HG03521 (cell line): ENCODE results near the gene XXYLT1.

Experiments used
- ATAC-seq: cut with Tn5 transposase; IDR thresholded peaks from one replicate; pipeline ENCODE4 v1.9.1; 2021; ENCODE audit warnings: mild to moderate bottlenecking, moderate library complexity; ENCODE audit not compliant: unreplicated experiment

XXYLT1 gene

DNA sequence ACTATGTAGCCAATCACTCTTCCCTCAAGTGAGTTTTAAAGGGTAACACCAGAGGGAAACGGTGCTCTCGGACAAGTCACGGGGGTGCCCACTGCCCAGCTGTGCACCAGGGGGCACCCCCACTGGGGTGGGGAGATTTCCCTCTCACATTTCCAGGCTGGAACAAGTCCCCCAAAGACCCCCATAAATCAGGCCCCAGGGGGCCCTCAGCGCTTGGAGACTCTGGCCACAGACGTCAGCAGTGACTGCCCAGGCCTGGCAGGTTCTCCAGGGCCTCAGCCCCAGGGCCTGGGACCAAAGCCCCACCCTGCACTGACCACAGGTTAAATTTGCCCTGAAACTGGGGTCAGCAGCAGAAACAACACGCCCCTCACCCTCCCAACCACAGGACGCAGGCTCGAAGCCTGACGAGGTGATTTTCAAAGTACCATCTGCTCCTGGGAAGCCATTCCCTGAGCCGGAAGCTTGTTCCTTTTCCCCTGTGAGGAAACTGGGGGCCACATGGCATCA is 17.0 kb downstream of the XXYLT1 start:
- ATAC-seq: no peak

DNA sequence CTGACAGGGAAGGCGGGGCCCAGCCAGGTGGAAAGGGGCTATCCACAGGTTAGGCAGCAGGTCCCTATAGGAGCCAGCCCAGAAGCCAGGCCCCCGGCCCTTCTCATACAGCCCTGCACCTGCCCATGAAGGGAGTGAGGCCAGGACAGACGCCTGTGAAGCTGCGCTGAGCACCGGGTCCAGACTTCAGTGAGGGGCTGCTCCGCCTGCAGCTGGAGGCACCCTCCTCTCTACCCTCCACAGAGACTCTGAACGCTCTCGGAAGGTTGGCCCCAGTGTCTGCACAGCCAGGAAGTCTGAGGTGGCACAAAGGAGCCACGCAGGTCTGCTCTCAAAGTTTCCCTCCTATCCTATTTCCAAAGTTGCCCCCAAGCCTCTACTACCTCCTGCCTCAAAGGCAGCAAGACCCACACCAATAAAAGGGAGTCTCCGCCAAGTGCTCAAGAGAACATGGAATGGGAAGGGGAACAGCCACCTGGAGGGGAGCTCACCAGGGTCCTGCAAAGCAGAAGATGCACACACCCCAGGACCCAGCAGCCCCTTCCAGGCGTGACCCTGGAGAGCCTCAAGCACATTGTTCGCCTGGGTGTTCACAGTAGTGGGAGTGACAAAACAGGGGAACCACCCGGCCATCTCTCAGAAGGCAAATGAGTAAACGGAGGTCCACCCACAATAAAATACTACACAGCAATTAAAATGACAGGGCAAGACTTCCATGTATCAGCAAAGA is 19.5 kb downstream of the XXYLT1 start:
- ATAC-seq: no peak

DNA sequence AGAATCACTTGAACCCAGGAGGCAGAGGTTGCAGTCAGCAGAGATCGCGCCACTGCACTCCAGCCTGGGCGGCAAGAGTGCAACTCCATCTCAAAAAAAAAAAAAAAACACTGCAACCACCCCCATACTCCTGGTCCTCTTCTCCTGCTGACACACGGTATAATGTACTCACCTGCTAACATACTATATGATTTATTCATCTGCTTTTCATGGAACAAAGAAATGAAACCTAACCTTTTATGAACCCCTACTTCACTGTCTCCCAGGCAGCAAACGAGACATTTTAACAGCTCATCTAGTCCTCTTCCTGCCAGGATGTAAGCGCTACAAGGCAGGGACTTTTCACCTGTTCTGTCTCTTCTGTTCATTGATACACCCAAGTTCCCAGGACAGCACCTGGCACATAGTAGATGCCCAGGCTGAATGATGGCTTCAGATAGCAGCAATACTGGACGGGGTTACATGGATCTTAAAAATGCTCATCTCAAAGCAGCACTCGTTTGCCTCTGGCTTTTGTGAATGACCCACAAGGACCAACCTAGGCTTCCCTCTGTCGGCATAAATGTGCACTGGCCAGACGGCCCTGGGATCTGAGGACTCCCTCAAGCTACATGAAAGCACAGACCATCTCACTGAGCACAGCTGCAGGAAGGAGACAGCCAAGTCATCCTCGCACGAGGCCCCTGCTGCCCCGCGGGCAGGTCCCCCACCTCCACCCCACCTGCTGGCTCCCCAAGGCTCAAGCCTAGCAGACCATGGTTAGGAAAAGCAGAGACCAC is 20.3 kb downstream of the XXYLT1 start:
- no peak for ATAC-seq

DNA sequence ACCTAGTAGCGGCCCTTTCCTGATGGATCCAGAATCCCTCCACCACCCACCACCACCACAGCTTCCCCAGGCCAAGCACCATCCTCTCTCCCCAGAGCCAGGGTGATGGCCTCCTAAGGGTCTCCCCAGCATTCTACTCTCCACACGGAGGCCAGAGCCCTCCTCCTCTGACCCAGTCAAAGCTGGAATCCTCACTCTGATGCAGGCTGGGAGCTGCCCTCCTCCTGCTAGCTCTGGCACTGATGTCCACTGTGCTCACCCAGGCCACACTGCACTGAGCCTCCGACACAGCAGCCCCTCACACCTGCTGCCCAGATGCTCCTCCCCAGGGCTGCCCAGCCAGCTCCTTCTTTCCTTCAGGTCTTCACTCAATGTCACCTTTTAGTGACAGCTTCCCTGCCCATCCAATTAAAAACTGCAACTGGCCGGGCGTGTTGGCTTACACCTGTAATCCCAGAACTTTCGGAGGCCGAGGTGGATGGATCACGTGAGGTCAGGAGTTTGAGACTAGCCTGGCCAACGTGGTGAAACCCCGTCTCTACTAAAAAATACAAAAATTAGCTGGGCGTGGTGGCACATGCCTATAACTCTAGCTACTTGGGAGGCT is 21.0 kb downstream of the XXYLT1 start:
- no peak for ATAC-seq

DNA sequence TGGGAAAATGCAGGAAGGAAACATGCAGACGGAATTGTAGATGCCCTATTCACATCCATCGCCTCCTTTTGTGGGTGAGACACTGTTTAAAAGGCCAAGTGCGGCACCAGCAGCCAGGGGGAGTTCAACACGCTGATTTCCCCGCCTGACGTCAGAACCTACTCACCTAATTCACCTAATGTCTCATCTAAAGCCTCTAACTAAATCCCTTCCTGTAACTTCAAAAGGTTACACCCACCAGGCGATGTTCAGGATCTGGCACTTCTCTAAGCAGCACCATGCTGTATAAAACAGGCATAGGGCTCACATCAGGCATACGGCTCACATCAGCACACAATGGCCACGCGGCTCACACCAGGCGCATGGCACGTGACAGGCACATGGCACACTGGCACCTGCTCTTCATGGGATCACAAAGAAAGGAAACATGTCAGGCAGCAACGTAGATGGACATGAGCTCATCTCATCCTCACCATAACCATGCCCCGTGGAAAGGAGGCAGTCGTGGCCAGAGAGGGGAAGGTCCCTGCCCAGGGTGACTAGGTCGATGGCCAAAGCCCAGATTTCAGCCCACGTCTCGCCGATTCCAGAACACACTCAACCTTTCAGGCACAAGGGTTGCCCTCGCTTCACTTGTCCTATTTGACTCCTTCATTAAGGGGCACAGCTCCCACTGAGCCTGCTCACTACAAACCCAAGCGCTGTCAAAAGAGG is 21.7 kb downstream of the XXYLT1 start:
- no peak for ATAC-seq

DNA sequence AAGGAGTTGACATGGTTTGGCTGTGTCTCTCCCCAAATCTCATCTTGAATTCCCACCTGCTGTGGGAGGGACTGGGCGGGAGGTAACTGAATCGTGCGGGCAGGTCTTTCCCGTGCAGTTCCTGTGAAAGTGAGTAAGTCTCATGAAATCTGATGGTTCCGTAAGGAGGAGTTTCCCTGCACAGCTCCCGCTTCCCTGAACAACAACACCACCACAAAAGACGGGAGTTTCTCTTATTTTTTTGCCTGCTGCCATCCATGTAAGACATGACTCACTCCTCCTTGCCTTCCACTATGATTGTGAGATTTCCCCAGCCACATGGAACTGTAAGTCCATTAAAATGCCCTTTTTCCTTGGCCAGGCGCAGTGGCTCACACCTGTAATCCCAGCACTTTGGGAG is 22.7 kb downstream of the XXYLT1 start:
- ATAC-seq: no peak

DNA sequence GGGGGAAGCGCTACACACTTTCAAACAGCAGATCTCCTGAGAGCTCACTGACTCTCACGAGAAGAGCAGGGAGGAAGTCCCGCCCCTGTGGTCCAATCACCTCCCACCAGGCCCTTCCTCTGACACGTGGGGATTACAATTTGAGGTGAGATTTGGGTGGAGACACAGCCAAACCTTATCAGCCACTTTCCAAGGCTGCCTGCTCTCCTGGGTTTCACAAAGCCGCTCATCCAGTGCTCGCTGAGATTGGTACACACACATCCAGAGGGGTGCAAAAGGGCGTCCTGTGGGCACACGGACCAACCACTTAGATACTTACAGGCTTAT is 23.1 kb downstream of the XXYLT1 start:
- no peak for ATAC-seq

DNA sequence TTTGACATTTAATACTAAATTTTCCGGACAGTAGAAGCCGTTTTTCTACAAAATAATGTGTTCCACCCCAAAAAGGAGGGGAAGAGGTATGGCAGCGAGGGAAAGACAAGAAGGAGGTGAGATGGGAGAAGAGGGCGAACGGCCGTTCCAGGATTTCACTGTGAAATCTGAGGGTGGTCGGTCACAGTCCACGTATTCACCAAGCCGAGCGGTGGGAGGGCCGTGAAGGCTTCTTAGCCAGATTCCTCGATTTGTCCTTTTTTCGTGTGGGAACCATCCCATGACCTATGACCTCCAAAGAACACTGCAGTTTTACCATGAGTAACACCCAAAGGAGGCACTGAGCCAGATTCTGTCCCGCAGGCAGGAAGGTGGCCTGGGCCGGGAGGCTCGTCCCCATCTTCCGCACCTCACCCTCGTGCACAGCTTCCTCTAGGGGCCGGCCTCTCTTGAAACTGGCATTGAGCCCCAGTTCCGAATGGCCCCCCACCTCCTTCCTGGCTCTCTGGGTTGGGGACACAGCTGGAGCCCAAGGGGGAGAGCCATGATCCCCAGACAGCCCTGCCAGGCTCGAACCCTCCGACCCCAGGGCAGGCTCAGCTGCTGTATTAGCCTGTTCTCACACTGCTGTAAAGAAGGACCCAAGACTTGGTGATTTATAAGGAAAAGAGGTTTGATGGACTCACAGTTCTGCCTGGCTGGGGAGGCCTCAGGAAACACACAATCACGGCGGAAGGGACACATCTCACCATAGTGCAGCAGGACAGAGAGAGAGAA is 23.7 kb downstream of the XXYLT1 start:
- no peak for ATAC-seq

DNA sequence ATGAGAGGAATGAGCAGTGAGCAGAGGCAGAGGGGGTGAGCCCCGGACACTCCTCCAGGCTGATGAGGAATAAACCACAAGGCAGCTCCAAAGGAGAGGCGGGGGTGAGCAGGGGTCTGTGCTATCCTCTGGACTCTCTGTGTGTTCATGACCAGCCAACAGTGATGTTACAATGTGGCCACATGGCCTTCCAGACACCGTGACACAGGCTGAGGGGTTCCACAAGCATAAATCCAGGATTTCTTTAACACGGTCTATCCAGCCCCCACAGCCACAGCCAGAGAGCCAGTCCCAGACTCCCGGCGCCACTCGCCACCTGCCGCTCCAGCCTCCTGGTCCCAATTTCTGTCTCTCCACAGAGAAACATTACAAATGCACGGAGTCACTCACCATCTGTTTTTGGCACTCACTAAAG is 24.4 kb downstream of the XXYLT1 start:
- ATAC-seq: no peak

DNA sequence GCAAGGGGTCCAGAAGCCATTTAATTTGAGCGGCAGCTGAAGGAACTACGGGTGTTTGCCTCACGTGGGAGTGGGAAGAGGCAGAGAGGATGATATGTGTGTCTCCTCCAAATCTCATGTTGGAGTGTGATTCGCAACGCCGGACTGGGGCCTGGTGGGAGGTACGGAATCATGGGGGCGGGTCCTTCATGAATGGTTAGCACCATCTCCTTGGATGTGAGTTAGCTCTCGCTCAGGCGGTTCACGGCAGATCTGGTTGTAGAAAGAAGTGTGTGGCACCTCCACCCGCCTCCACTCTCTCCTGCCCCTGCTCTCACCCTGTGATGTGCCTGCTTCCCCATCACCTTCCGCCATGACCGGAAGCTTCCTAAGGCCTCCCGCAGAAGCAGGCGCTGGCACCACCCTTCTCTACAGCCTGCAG is 25.4 kb downstream of the XXYLT1 start:
- ATAC-seq: no peak

DNA sequence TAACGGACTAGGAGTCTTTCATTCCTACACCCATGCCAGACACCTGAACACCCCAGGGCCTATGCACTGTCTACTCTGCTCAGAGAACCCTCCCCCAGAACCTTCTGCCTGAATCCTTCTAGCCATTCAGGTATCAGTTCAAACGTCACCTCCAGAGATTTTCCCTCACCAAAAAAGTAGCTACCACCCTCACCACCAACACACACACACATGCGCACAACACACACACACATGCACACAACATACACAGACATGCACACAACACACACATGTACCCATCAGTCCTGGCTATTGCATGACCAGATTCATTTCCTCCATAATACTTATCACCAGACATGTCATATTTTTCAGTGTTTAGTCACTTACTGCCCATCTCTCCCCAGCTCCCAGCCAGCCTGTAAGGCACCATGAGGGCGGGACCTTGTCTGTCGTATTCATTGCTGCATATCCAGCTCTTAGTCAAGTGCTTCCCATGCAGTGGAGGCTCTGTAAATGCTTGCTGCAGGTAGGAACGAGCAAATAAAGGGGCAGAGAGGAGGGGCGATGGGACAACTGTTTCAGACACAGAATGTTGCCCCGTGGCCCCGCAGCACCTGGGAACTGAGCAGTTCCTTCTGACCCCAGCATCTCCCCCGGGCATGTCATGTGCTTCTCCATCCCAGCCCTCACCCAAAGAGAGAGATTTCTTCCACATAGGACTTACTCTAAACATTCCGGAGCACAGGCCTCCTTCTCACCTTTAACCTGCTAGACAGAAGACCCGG is 29.2 kb downstream of the XXYLT1 start:
- ATAC-seq: no peak

DNA sequence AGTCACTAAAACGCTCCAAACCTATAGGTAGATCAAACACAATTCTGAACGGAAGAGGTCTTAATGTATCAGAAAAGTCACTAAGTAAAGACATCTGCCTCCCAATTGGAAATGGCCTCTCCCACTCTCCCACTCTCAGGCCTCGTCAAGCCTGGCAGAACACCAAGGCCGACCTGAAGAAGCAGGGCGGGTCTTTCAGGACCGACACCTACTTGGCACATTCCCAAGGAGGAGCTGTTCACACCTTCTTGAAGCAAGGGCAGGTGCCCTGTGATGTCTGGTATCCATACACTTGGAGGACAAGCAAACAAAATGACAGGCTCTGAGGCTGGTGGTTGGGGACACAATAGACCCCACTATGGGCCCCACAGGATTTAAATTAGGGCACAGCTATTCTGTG is 30.0 kb downstream of the XXYLT1 start:
- ATAC-seq: no peak

DNA sequence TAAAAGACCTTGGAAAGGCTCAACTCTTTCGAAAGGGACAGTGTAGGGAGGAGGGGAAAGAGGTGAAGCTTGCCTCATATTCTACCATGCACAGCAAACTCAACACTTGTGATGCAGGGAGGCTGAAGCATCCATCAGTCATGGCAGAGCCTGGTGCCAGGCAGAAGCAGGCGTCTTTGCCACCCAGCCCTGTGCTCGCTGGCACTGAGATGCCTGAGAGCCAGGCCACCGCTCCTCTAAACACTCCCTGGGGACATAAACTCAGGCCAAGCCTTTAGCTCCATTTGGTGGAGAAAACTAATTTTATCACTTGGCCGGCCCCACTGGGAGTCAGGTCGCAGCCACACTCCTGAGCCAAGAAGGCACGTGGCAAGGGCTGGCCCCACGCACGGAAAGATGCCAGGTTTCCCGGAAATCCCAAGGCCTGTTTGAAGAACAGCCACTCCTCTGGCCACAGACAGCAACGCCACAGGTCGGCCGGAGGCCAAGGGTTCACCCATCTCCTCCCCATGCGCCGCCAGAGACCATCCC is 30.7 kb downstream of the XXYLT1 start:
- no peak for ATAC-seq

DNA sequence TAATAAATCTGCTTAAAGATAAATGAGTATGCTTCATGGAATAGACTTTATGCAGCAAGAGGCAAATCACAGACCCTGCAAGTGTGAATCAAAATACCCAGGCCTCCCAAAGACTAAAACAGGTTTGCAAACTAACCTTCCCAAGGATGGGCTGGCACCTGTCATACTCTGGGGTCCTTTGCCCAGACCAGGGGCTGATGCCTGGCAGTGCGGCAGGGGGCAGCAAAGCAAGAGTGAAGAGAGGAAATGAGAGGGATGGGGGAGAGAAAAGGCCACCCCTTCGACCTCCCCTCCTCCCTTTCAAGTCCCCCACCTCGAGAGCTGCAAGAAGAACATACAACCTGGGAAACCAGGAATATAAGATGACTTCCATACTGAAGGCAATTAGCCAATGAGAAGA is 31.8 kb downstream of the XXYLT1 start:
- no peak for ATAC-seq

DNA sequence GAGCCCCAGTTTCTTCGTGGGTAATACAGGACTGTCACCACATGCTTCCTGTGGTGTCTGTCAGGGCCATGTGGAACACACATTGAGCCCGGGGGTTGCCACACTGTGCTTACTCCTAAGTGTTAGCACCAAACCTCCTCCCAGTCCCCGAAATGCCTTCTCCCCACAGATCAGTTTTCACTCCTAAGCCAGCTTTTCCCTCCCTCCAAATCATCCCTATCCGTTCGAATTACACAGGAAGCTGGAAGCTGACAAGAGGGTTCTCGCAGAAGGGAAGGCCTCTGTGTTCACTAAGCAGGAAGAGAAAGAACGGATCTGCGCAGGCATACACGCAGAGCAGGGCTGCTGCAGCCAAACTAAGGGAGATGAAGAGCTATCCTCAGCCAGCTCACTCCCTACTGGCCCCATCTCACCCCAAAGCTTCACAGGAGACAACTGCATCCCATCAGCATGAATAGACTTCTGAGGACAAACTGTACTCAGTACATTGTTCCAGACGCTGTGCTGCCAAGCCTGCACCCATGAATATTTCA is 32.3 kb downstream of the XXYLT1 start:
- ATAC-seq: no peak

DNA sequence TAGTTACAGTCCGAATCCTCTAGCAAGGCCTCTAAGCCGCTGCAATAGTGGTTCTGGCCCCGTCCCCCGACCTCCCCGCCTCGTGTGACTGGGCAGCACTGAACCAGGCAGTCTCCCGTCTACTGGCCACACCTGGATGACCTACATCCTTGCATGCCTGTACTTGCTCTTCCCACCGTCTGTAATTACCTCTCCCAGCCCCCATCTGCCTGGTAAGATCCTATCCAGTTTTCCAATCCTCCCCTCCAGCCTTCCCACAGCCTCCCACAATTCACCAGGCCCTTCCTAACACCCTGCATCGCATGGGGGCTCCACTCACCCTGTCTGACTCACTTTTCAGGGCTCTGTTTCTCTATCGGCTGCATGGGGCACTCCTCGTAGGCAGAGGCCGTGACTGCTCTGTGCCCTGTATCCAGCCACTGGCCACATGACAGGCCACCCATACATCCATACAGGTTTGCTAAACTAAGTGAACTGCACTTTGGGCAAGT is 32.8 kb downstream of the XXYLT1 start:
- ATAC-seq: no peak

DNA sequence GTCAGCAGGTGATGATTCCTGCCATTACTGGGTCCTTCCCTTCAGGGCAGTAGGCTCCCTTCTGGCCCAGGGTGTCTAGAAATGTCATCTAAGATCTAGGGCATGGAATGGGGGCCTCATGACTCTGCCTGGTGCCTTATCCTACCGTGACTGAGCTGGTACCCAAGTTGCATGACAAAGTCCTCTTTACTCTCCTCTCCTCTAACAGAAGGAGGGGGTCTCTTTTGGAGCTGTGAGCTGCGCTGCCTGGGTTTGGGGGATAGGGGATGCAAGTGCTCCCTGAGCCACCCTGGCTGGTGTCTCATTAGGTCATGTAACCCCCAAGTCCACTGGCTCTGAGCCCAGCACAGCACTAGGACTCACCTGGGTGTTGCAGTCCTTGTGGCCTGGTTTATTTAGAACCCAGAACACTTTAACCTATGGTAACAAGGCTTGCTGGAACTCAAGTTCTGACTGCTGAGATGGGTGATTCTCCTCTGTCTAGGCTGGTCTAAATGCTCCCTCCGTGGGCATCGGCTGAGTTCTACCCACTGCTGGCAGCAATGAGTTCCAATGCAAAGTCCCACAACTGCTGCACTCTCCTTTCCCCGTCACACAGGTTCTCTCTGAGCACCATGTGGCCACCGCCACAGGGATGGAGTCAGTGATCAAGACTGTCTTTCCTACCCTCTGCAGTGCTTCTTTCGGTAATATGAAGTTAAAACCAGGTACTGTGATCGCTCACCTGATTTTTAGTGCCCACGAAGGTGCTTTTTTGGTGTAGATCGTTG is 34.0 kb downstream of the XXYLT1 start:
- ATAC-seq: no peak

DNA sequence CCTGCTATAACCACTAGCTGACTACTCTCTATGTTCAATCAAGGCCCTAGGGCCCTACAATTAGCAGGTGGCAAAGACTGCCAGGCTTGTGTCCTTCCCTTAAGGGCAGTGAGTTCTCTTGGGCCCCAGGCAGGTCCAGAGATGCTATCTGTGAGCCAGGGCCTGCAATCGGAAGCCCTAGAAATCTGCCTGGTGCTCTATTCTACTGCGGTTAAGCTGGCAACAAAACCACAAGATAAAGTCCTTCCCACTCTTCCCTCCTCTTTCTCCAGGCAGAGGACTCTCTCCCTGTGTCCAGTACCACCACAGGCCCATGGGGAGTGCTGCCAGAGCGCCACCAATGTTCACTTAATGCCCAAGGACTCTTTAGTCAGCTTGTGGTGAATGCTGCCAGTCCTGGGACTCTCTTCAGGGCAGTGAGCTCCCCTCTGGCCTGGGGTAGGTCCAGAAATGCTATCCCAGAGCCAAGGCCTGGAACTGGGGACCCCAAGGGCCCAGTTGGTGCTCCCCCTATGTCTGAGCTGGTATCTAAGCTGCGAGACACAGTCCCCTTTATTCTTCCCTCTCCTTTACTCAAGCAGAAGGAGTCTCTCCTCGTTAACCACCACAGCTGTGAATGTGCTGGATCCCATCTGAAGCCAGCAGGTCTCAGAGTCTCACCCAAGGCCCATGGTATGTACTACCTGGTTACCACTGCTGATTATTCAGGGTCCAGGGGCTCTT is 34.7 kb downstream of the XXYLT1 start:
- ATAC-seq: no peak
